OCI-LY7 (cell line): ENCODE measurements around the gene NHLRC2. TPM values are rescaled to one million over a fixed set of nuclear protein-coding genes. Genes with fewer than 3 reads are reported as not detected.

Experiments used
- BruUV-seq: library from RNA; stranded (reverse); fragments of 400-500 nt; replicated peaks from 2 replicates; lab custom pipeline; 2021; lab: Mats Ljungman, UMichigan
- CTCF ChIA-PET: fragments of 300-600 bp; sonication (Branson Sonifier 250); formaldehyde crosslinking; loops from one replicate; lab custom pipeline; 2022; ENCODE audit warnings: antibody characterized with exemption; ENCODE audit not compliant: unreplicated experiment; lab: Charles Lee
- POLR2A ChIA-PET: fragments of 300-600 bp; sonication (Branson Sonifier 250); formaldehyde crosslinking; loops from one replicate; lab custom pipeline; 2022; ENCODE audit warnings: antibody characterized with exemption; lab: Charles Lee
- DNase-seq: peaks from one replicate; pipeline ENCODE4 v3.0.0-alpha.2; 2015; ENCODE audit warnings: low spot score
- H2AFZ ChIP-seq: fragments of 200-600 bp; sonication (generic), shearing (Covaris generic); 2 replicates; pipeline ENCODE4 v1.6.1; 2014; ENCODE audit warnings: mild to moderate bottlenecking, antibody characterized with exemption, low read length, moderate library complexity
- H3K27ac ChIP-seq: fragments of 200-600 bp; sonication (generic); 2 replicates; pipeline ENCODE4 v1.5.1; 2014; ENCODE audit warnings: mixed run types, low read depth, mild to moderate bottlenecking, moderate library complexity, low read length, inconsistent platforms; ENCODE audit not compliant: poor library complexity, severe bottlenecking
- H3K36me3 ChIP-seq: fragments of 200-600 bp; sonication (generic); 2 replicates; pipeline ENCODE4 v1.6.1; 2014; ENCODE audit warnings: mild to moderate bottlenecking, antibody characterized with exemption, low read length, moderate library complexity, mixed read lengths; ENCODE audit not compliant: insufficient read depth
- H3K4me1 ChIP-seq: fragments of 200-600 bp; sonication (generic); 2 replicates; pipeline ENCODE4 v1.5.1; 2014; ENCODE audit warnings: mild to moderate bottlenecking, low read length; ENCODE audit not compliant: insufficient read depth, poor library complexity, severe bottlenecking
- H3K4me2 ChIP-seq: fragments of 200-600 bp; sonication (generic); 2 replicates; pipeline ENCODE4 v1.6.1; 2014; ENCODE audit warnings: mild to moderate bottlenecking, low read length
- H3K4me3 ChIP-seq: fragments of 200-600 bp; sonication (generic); 2 replicates; pipeline ENCODE4 v1.5.1; 2014; ENCODE audit warnings: mild to moderate bottlenecking, low read depth, low read length; ENCODE audit not compliant: poor library complexity, severe bottlenecking
- H3K79me2 ChIP-seq: fragments of 200-600 bp; sonication (generic); 2 replicates; pipeline ENCODE4 v1.6.1; 2016; ENCODE audit warnings: low read depth, mild to moderate bottlenecking, low read length, moderate library complexity, mixed read lengths; ENCODE audit not compliant: insufficient read depth
- H3K9me2 ChIP-seq: fragments of 200-600 bp; sonication (generic); 2 replicates; pipeline ENCODE4 v1.6.1; 2016; ENCODE audit warnings: mild to moderate bottlenecking, low read length, mixed read lengths; ENCODE audit not compliant: insufficient read depth
- H3K9me3 ChIP-seq: fragments of 200-600 bp; sonication (generic); 2 replicates; pipeline ENCODE4 v1.6.1; 2014; ENCODE audit warnings: mild to moderate bottlenecking, mixed run types, low read length, mixed read lengths
- H4K20me1 ChIP-seq: fragments of 200-600 bp; sonication (generic); 2 replicates; pipeline ENCODE4 v1.6.1; 2014; ENCODE audit warnings: mild to moderate bottlenecking, antibody characterized with exemption, low read length, moderate library complexity, mixed read lengths; ENCODE audit not compliant: insufficient read depth
- CTCF ChIP-seq: fragments of 200-600 bp; sonication (generic); conservative IDR thresholded peaks from 2 replicates; pipeline ENCODE4 v1.5.1; 2014; ENCODE audit warnings: mild to moderate bottlenecking, antibody characterized with exemption, low read length, moderate library complexity, mixed read lengths
- EZH2phosphoT487 ChIP-seq: fragments of 200-600 bp; sonication (generic); IDR thresholded peaks from 2 replicates; pipeline ENCODE4 v1.6.1; 2018; ENCODE audit warnings: low read depth, borderline replicate concordance, mild to moderate bottlenecking, mixed run types, antibody characterized with exemption, low read length, moderate library complexity, mixed read lengths
- intact Hi-C: fragments of 100-400 bp; cut with micrococcal nuclease; formaldehyde crosslinking; loops from one replicate; pipeline ENCODE4 v1.10.0; 2022; ENCODE audit not compliant: unreplicated experiment
- total RNA-seq, 2 experiments: library from RNA; depleted of rRNA in 1 of 2; stranded (reverse); fragments of >200 nt in 1 of 2; shearing (Covaris generic) in 1 of 2; gene quantifications; 2 replicates each; pipeline ENCODE4 v1.2.3, GENCODE V29; 2014 to 2022

Gene NHLRC2
- total RNA-seq, 2 experiments from 2014 or later, result 28.6 to 44.5 TPM

GRCh38 chr10:113880236-113880635 lies 25.8 kb downstream of the NHLRC2 start:
- H3K9me3 ChIP-seq, result no peaks in the 10 kb centered on the region; the same call in 1 of the 2 replicates
- no peak overlapping the region for H3K4me3 ChIP-seq
- H3K36me3 ChIP-seq, result peaks cover 77% of the 10 kb centered on the region
- no peaks in the 10 kb centered on the region for H3K9me2 ChIP-seq
- H3K27ac ChIP-seq, result no peak overlapping the region
- BruUV-seq, result no TSS peak
- POLR2A ChIA-PET, result no interaction called here
- no peak overlapping the region for H2AFZ ChIP-seq
- no peak overlapping the region for H3K4me2 ChIP-seq
- no peak for TF ChIP-seq CTCF
- no peak for TF ChIP-seq EZH2phosphoT487
- intact Hi-C loops, result no loop called here
- DNase-seq, result no peak
- peaks cover 5% of the 10 kb centered on the region for H3K4me1 ChIP-seq
- CTCF ChIA-PET, result no interaction called here
- no peaks in the 10 kb centered on the region for H4K20me1 ChIP-seq
- H3K79me2 ChIP-seq, result peaks cover 14% of the 10 kb centered on the region

- H3K36me3 ChIP-seq, result peaks cover 89% of the 10 kb centered on the region
- POLR2A ChIA-PET, result interaction anchor here (0.8 kb wide), 1 partner anchor 11 kb away, joined by 3 read pairs; no protein-coding TSS in a partner anchor
- intact Hi-C loops, result no loop called here
- no peak overlapping the region for H2AFZ ChIP-seq
- H3K4me3 ChIP-seq, result no peak overlapping the region
- no peak for DNase-seq
- H3K9me3 ChIP-seq, result peaks cover 10% of the 10 kb centered on the region; the same call in 1 of the 2 replicates
- no peak overlapping the region for H3K27ac ChIP-seq
- H3K9me2 ChIP-seq, result no peaks in the 10 kb centered on the region
- H3K79me2 ChIP-seq, result no peaks in the 10 kb centered on the region; the same call in 1 of the 2 replicates
- CTCF ChIA-PET, result no interaction called here
- no TSS peak for BruUV-seq
- no peak for TF ChIP-seq CTCF
- TF ChIP-seq EZH2phosphoT487, result no peak
- H4K20me1 ChIP-seq, result no peaks in the 10 kb centered on the region
- no peak overlapping the region for H3K4me2 ChIP-seq
- H3K4me1 ChIP-seq, result peaks cover 5% of the 10 kb centered on the region
Measured at GRCh38 chr10:113882240-113882639, 27.8 kb downstream of the NHLRC2 start.

- BruUV-seq, result no TSS peak
- no peak overlapping the region for H3K4me2 ChIP-seq
- no peak overlapping the region for H2AFZ ChIP-seq
- no peaks in the 10 kb centered on the region for H3K9me2 ChIP-seq
- no peaks in the 10 kb centered on the region for H3K79me2 ChIP-seq
- intact Hi-C loops, result no loop called here
- no peak for TF ChIP-seq EZH2phosphoT487
- no peak overlapping the region for H3K4me3 ChIP-seq
- peaks cover 19% of the 10 kb centered on the region; the same call in 1 of the 2 replicates for H3K9me3 ChIP-seq
- no peak overlapping the region for H3K27ac ChIP-seq
- H4K20me1 ChIP-seq, result no peaks in the 10 kb centered on the region
- CTCF ChIA-PET, result no interaction called here
- POLR2A ChIA-PET, result interaction anchor here (0.9 kb wide), 1 partner anchor 22 kb away, joined by 3 read pairs; no protein-coding TSS in a partner anchor
- DNase-seq, result no peak
- H3K36me3 ChIP-seq, result peaks cover 87% of the 10 kb centered on the region
- H3K4me1 ChIP-seq, result no peaks in the 10 kb centered on the region
Measured at GRCh38 chr10:113889911-113890310, 35.5 kb downstream of the NHLRC2 start.
